ENCODE measurements around the gene ORM1.

ORM1 gene

GRCh38 chr9:114371343-114371944, 48.5 kb downstream of the ORM1 start (continued):
- no peak for TF ChIP-seq ZNF639 (tag by site-specific recombination; IDR thresholded peaks at IDR 0.05)

GRCh38 chr9:114371973-114372917, 49.3 kb downstream of the ORM1 start:
- H3K27ac ChIP-seq (ENCODE audit: extremely low read depth, low read depth, low read length): no peak overlapping the region
- no peak for TF ChIP-seq ZNF558 (tag by site-specific recombination; IDR thresholded peaks at IDR 0.05)
- no peak for TF ChIP-seq ZNF433 (tag by site-specific recombination; IDR thresholded peaks at IDR 0.05; ENCODE audit: low read depth)
- no peak for TF ChIP-seq SP2 (tag by site-specific recombination; IDR thresholded peaks at IDR 0.05)
- TF ChIP-seq ZNF146 (tag by site-specific recombination; IDR thresholded peaks at IDR 0.05): no peak
- no peak for TF ChIP-seq ZNF792 (tag by site-specific recombination; IDR thresholded peaks at IDR 0.05)
- no peaks in the 10 kb centered on the region for H3K9me3 ChIP-seq (ENCODE audit: control insufficient read depth, insufficient read depth, low read depth, low read length)
- ChIA-PET POLR2A (no interaction called here), CTCF (interaction anchor here (0.5 kb wide), 1 partner anchor 34 kb away, joined by 3 read pairs; no protein-coding TSS in a partner anchor)
- no peaks in the 10 kb centered on the region for H3K36me3 ChIP-seq (ENCODE audit: control insufficient read depth in 2 of 2, insufficient read depth in 1 of 2, low read length in 2 of 2)
- no peaks in the 10 kb centered on the region for H3K4me1 ChIP-seq (ENCODE audit: control insufficient read depth, insufficient read depth, low read length)
- no peak overlapping the region for H3K4me3 ChIP-seq (ENCODE audit: low read depth, low read length)

- no peak overlapping the region for H3K4me3 ChIP-seq (ENCODE audit: low read depth, low read length)
- TF ChIP-seq ZNF571 (tag by site-specific recombination; IDR thresholded peaks at IDR 0.05): no peak
- TF ChIP-seq ZNF610 (tag by site-specific recombination; IDR thresholded peaks at IDR 0.05; ENCODE audit: borderline replicate concordance): no peak
- no peak for TF ChIP-seq ZNF169 (tag by site-specific recombination; IDR thresholded peaks at IDR 0.05)
- no peak for TF ChIP-seq ZNF560 (tag by site-specific recombination; IDR thresholded peaks at IDR 0.05; ENCODE audit: borderline replicate concordance)
- no peak for TF ChIP-seq KLF9 (tag by site-specific recombination; IDR thresholded peaks at IDR 0.05; ENCODE audit: low read depth)
- TF ChIP-seq ZEB2 (tag by site-specific recombination; IDR thresholded peaks at IDR 0.05): no peak
- TF ChIP-seq HOXD13 (CRISPR knock-in tag; IDR thresholded peaks at IDR 0.05; ENCODE audit: borderline replicate concordance): no peak
- no peak for TF ChIP-seq ZNF280C (tag by site-specific recombination; IDR thresholded peaks at IDR 0.05)
- TF ChIP-seq PATZ1 (tag by site-specific recombination; IDR thresholded peaks at IDR 0.05): no peak
- TF ChIP-seq ZNF48 (tag by site-specific recombination; IDR thresholded peaks at IDR 0.05): no peak
- TF ChIP-seq ZNF184 (tag by site-specific recombination; IDR thresholded peaks at IDR 0.05): no peak
- no peak for TF ChIP-seq GLIS2 (tag by site-specific recombination; IDR thresholded peaks at IDR 0.05)
- no peak for TF ChIP-seq KLF1 (tag by site-specific recombination; IDR thresholded peaks at IDR 0.05)
- TF ChIP-seq SP7 (tag by site-specific recombination; IDR thresholded peaks at IDR 0.05): no peak
- no peak for TF ChIP-seq ZNF221 (tag by site-specific recombination; IDR thresholded peaks at IDR 0.05; ENCODE audit: borderline replicate concordance)
- no peak for TF ChIP-seq ZSCAN4 (tag by site-specific recombination; IDR thresholded peaks at IDR 0.05)
- TF ChIP-seq ZNF529 (tag by site-specific recombination; IDR thresholded peaks at IDR 0.05; ENCODE audit: insufficient replicate concordance): no peak
- TF ChIP-seq ZNF146 (tag by site-specific recombination; IDR thresholded peaks at IDR 0.05): no peak
- no peak for TF ChIP-seq ZNF558 (tag by site-specific recombination; IDR thresholded peaks at IDR 0.05)
- no peaks in the 10 kb centered on the region for H3K4me1 ChIP-seq (ENCODE audit: control insufficient read depth, insufficient read depth, low read length)
- ChIA-PET CTCF (interaction anchor here (0.5 to 0.9 kb wide), 2 partner anchors 21 to 32 kb away, joined by 3 to 4 read pairs; no protein-coding TSS in a partner anchor), POLR2A (no interaction called here)
- H3K36me3 ChIP-seq (ENCODE audit: control insufficient read depth in 2 of 2, insufficient read depth in 1 of 2, low read length in 2 of 2): no peaks in the 10 kb centered on the region
- no peaks in the 10 kb centered on the region for H3K9me3 ChIP-seq (ENCODE audit: control insufficient read depth, insufficient read depth, low read depth, low read length)
- no peak overlapping the region for H3K27ac ChIP-seq (ENCODE audit: extremely low read depth, low read depth, low read length)
These were observed 50.1 kb downstream of the ORM1 start for GRCh38 chr9:114372921-114373448.

Data from HEK293 (cell line).